Endodermal cell (in vitro differentiated cells): Measurements from ENCODE around the gene EIF4E. TPM values are rescaled to one million over a fixed set of nuclear protein-coding genes. Genes with fewer than 3 reads are reported as not detected.

ENCODE experiments used
- DNase-seq: peaks from one replicate; pipeline ENCODE4 v3.0.0-alpha.2; 2017
- H3K27ac ChIP-seq: 2 replicates; pipeline ENCODE4 v1.5.1; 2013; ENCODE audit warnings: mild to moderate bottlenecking, low read depth, low read length, moderate library complexity
- H3K27me3 ChIP-seq: 2 replicates; pipeline ENCODE4 v1.6.1; 2013; ENCODE audit warnings: mild to moderate bottlenecking, low read length, moderate library complexity; ENCODE audit not compliant: insufficient read depth, control insufficient read depth, poor library complexity, severe bottlenecking
- H3K36me3 ChIP-seq: 2 replicates; pipeline ENCODE4 v1.7.0; 2013; ENCODE audit warnings: mild to moderate bottlenecking, low read length, moderate library complexity; ENCODE audit not compliant: control insufficient read depth, insufficient read depth
- H3K4me1 ChIP-seq: one replicate; pipeline ENCODE4 v1.7.0; 2013; ENCODE audit warnings: low read length; ENCODE audit not compliant: control insufficient read depth, insufficient read depth
- H3K4me3 ChIP-seq: 2 replicates; pipeline ENCODE4 v1.5.1; 2013; ENCODE audit warnings: mild to moderate bottlenecking, low read length, moderate library complexity
- H3K9ac ChIP-seq: 2 replicates; pipeline ENCODE4 v1.6.1; 2013; ENCODE audit warnings: mild to moderate bottlenecking, low read length, moderate library complexity; ENCODE audit not compliant: poor library complexity, severe bottlenecking; ENCODE audit errors: extremely low read depth
- H3K9me3 ChIP-seq: 2 replicates; pipeline ENCODE4 v1.6.1; 2013; ENCODE audit warnings: mild to moderate bottlenecking, low read length, moderate library complexity; ENCODE audit not compliant: control insufficient read depth
- H3K27ac Mint-ChIP-seq: 2 replicates; pipeline ENCODE4 v1.8.0; 2020; ENCODE audit warnings: mixed read lengths
- H3K27me3 Mint-ChIP-seq: 2 replicates; pipeline ENCODE4 v1.8.0; 2021; ENCODE audit warnings: mild to moderate bottlenecking, mixed read lengths; ENCODE audit not compliant: insufficient read depth
- H3K36me3 Mint-ChIP-seq: 2 replicates; pipeline ENCODE4 v1.8.0; 2020; ENCODE audit warnings: low read depth, mixed read lengths
- H3K4me1 Mint-ChIP-seq: 2 replicates; pipeline ENCODE4 v1.8.0; 2020; ENCODE audit warnings: mixed read lengths
- H3K4me3 Mint-ChIP-seq: 2 replicates; pipeline ENCODE4 v1.8.0; 2020; ENCODE audit warnings: mild to moderate bottlenecking, moderate library complexity, mixed read lengths
- H3K9me3 Mint-ChIP-seq: 2 replicates; pipeline ENCODE4 v1.8.0; 2020; ENCODE audit warnings: mild to moderate bottlenecking, mixed read lengths
- CTCF ChIP-seq: fragments of 200-600 bp; sonication (generic); conservative IDR thresholded peaks from 2 replicates; pipeline ENCODE4 v1.5.0; 2021; ENCODE audit warnings: antibody characterized with exemption, mild to moderate bottlenecking
- WGBS, 2 experiments: methylation state at CpG; one replicate each; pipeline versions ENCODE4 v1.1.5 to v1.1.7; 2013; ENCODE audit warnings: missing lambda C conversion rate in 2 of 2, mixed read lengths in 1 of 2; ENCODE audit not compliant: insufficient coverage in 1 of 2, insufficient read length in 1 of 2; 5-methylcytosine and 5-hydroxymethylcytosine counted together
- total RNA-seq, 2 donors: library from RNA; stranded (reverse); fragmentation: NEBNext Ultra II Directional in 1 of 2; extraction: Animal tissue kit (Norgen Biotek cat#: 25700) in 1 of 2; gene quantifications; 2 replicates in 1 of 2; 3 replicates in 1 of 2; pipeline ENCODE4 v1.2.1, GENCODE V29; 2021

The EIF4E gene
- total RNA-seq, 2 donors from 2014 or later: 134 to 138 TPM

GRCh38 chr4:98963538-98964433, 34.9 kb upstream of the EIF4E start:
- Mint-ChIP-seq H3K27me3 (no peaks in the 10 kb centered on the region), H3K4me1 (no peaks in the 10 kb centered on the region), H3K4me3 (no peak overlapping the region), H3K36me3 (no peaks in the 10 kb centered on the region), H3K27ac (no peak overlapping the region), H3K9me3 (no peaks in the 10 kb centered on the region)
- H3K4me1 ChIP-seq: no peaks in the 10 kb centered on the region
- no peak overlapping the region for H3K9ac ChIP-seq
- WGBS, 2 experiments: 94% methylated on average over 3 to 5 of the region's 5 CpGs
- no peaks in the 10 kb centered on the region for H3K36me3 ChIP-seq
- H3K9me3 ChIP-seq: no peaks in the 10 kb centered on the region
- H3K27me3 ChIP-seq: no peaks in the 10 kb centered on the region
- TF ChIP-seq CTCF: no peak
- no peak overlapping the region for H3K27ac ChIP-seq
- no peak for DNase-seq
- no peak overlapping the region for H3K4me3 ChIP-seq

- H3K9me3 ChIP-seq: no peaks in the 10 kb centered on the region
- no peaks in the 10 kb centered on the region for H3K36me3 ChIP-seq
- no peak overlapping the region for H3K27ac ChIP-seq
- no peak for TF ChIP-seq CTCF
- H3K27me3 ChIP-seq: no peaks in the 10 kb centered on the region
- no peak overlapping the region for H3K9ac ChIP-seq
- DNase-seq: no peak
- no peaks in the 10 kb centered on the region for H3K4me1 Mint-ChIP-seq
- H3K27ac Mint-ChIP-seq: no peak overlapping the region
- no peak overlapping the region for H3K4me3 ChIP-seq
- 85% methylated on average over 2 of the region's 2 CpGs; no CpG with 5 or more reads in 1 of the 2 experiments for WGBS, 2 experiments
- H3K27me3 Mint-ChIP-seq: no peaks in the 10 kb centered on the region
- H3K4me3 Mint-ChIP-seq: no peak overlapping the region
- H3K36me3 Mint-ChIP-seq: no peaks in the 10 kb centered on the region
- no peaks in the 10 kb centered on the region for H3K9me3 Mint-ChIP-seq
- no peaks in the 10 kb centered on the region for H3K4me1 ChIP-seq
These were observed 32.8 kb upstream of the EIF4E start for GRCh38 chr4:98961770-98962169.

- TF ChIP-seq CTCF: no peak
- Histone ChIP-seq H3K27ac (no peak overlapping the region), H3K36me3 (no peaks in the 10 kb centered on the region), H3K9ac (no peak overlapping the region), H3K27me3 (no peaks in the 10 kb centered on the region), H3K4me1 (no peaks in the 10 kb centered on the region), H3K9me3 (no peaks in the 10 kb centered on the region), H3K4me3 (no peak overlapping the region)
- no peaks in the 10 kb centered on the region for H3K4me1 Mint-ChIP-seq
- DNase-seq: no peak
- no peak overlapping the region for H3K27ac Mint-ChIP-seq
- WGBS, 2 experiments: 88 to 100% methylated on average over 2 of the region's 2 CpGs
- no peaks in the 10 kb centered on the region for H3K36me3 Mint-ChIP-seq
- no peak overlapping the region for H3K4me3 Mint-ChIP-seq
- no peaks in the 10 kb centered on the region for H3K27me3 Mint-ChIP-seq
- H3K9me3 Mint-ChIP-seq: peaks cover 2% of the 10 kb centered on the region
These were observed 30.5 kb upstream of the EIF4E start for GRCh38 chr4:98959411-98959810.
